DND-41 (cell line): ENCODE measurements around the gene KCNJ15.

Experiments used
- ATAC-seq: fragments of 200-7000 bp; cut with Tn5 transposase; 3 replicates; pipeline ENCODE4 v1.9.1; 2021; ENCODE audit warnings: low read depth; ENCODE audit not compliant: insufficient read depth
- DNase-seq: peaks from one replicate; pipeline ENCODE4 v3.0.0-alpha.2; 2020
- H2AFZ ChIP-seq: 2 replicates; pipeline ENCODE4 v1.6.0; 2012; ENCODE audit warnings: low read depth, low read length
- H3K27ac ChIP-seq: 2 replicates; pipeline ENCODE4 v1.5.1; 2012; ENCODE audit warnings: low read length, inconsistent platforms
- H3K27me3 ChIP-seq: fragments of 200-600 bp; sonication (generic); 2 replicates; pipeline ENCODE4 v1.6.0; 2012; ENCODE audit warnings: low read length, mild to moderate bottlenecking, inconsistent platforms; ENCODE audit not compliant: insufficient read depth, poor library complexity
- H3K36me3 ChIP-seq: 2 replicates; pipeline ENCODE4 v1.5.1; 2012; ENCODE audit warnings: low read length, inconsistent platforms; ENCODE audit not compliant: insufficient read depth
- H3K4me1 ChIP-seq: 2 replicates; pipeline ENCODE4 v1.5.1; 2012; ENCODE audit warnings: mild to moderate bottlenecking, low read length; ENCODE audit not compliant: insufficient read depth
- H3K4me2 ChIP-seq: 2 replicates; pipeline ENCODE4 v1.6.0; 2012; ENCODE audit warnings: mild to moderate bottlenecking, moderate library complexity, low read length, inconsistent platforms; ENCODE audit not compliant: insufficient read depth
- H3K4me3 ChIP-seq, 2 experiments: fragments of 200-600 bp in 1 of 2; shearing (Covaris generic) in 1 of 2; 2 replicates each; pipeline ENCODE4 v1.5.1; 2012 to 2016; ENCODE audit warnings: inconsistent platforms in 2 of 2, low read length in 2 of 2, mild to moderate bottlenecking in 2 of 2, low read depth in 1 of 2, moderate library complexity in 1 of 2
- H3K79me2 ChIP-seq: 2 replicates; pipeline ENCODE4 v1.6.0; 2012; ENCODE audit warnings: low read length, inconsistent platforms; ENCODE audit not compliant: insufficient read depth
- H3K9ac ChIP-seq: 2 replicates; pipeline ENCODE4 v1.6.0; 2012; ENCODE audit warnings: low read depth, mild to moderate bottlenecking, inconsistent platforms, low read length, moderate library complexity
- H3K9me3 ChIP-seq: 2 replicates; pipeline ENCODE4 v1.5.1; 2012; ENCODE audit warnings: low read length, moderate library complexity, mild to moderate bottlenecking, inconsistent platforms; ENCODE audit not compliant: insufficient read depth, severe bottlenecking
- H4K20me1 ChIP-seq: 2 replicates; pipeline ENCODE4 v1.6.0; 2012; ENCODE audit warnings: low read length; ENCODE audit not compliant: insufficient read depth
- CTCF ChIP-seq: IDR thresholded peaks from 2 replicates; pipeline ENCODE4 v1.5.1; 2012; ENCODE audit warnings: borderline replicate concordance, low read length, moderate library complexity, mild to moderate bottlenecking; ENCODE audit not compliant: poor library complexity, severe bottlenecking; ENCODE audit errors: extremely low read depth
- EZH2 ChIP-seq: IDR thresholded peaks from 3 replicates; pipeline ENCODE4 v1.6.1; 2012; ENCODE audit warnings: borderline replicate concordance, low read depth, mild to moderate bottlenecking, moderate library complexity, low read length, inconsistent platforms; ENCODE audit not compliant: severe bottlenecking

Gene KCNJ15

GRCh38 chr21:38352536-38353219, 95.9 kb downstream of the KCNJ15 start:
- Histone ChIP-seq H3K4me1 (no peaks in the 10 kb centered on the region), H3K9ac (no peak overlapping the region), H4K20me1 (0 out of 2 replicates have a peak, but pooled peaks cover 4% of the 10 kb centered on the region), H2AFZ (no peak overlapping the region), H3K27ac (no peak overlapping the region), H3K79me2 (no peaks in the 10 kb centered on the region), H3K27me3 (peaks cover 24% of the 10 kb centered on the region), H3K9me3 (no peaks in the 10 kb centered on the region), H3K36me3 (no peaks in the 10 kb centered on the region), H3K4me3 (no peak overlapping the region), H3K4me2 (no peak overlapping the region)
- no peak for DNase-seq
- no peak for ATAC-seq
- TF ChIP-seq CTCF (peak; percentile 64), EZH2 (no peak)

- Histone ChIP-seq H4K20me1 (0 out of 2 replicates have a peak, but pooled peaks cover 4% of the 10 kb centered on the region), H3K4me1 (no peaks in the 10 kb centered on the region), H3K27ac (no peak overlapping the region), H3K9ac (no peak overlapping the region), H2AFZ (no peak overlapping the region), H3K27me3 (peaks cover 13% of the 10 kb centered on the region), H3K4me2 (no peak overlapping the region), H3K79me2 (no peaks in the 10 kb centered on the region), H3K4me3 (no peak overlapping the region), H3K9me3 (no peaks in the 10 kb centered on the region), H3K36me3 (no peaks in the 10 kb centered on the region)
- DNase-seq (no peak), ATAC-seq (no peak)
- no peak for TF ChIP-seq CTCF
- no peak for TF ChIP-seq EZH2
Measured at GRCh38 chr21:38354231-38354630, 97.4 kb downstream of the KCNJ15 start.

- H3K27me3 ChIP-seq, result peaks cover 13% of the 10 kb centered on the region
- H4K20me1 ChIP-seq, result 0 out of 2 replicates have a peak, but pooled peaks cover 4% of the 10 kb centered on the region
- H3K36me3 ChIP-seq, result no peaks in the 10 kb centered on the region
- no peak overlapping the region for H3K4me2 ChIP-seq
- no peak overlapping the region for H3K27ac ChIP-seq
- TF ChIP-seq EZH2 (no peak), CTCF (no peak)
- no peaks in the 10 kb centered on the region for H3K9me3 ChIP-seq
- no peak overlapping the region for H3K9ac ChIP-seq
- no peak overlapping the region for H2AFZ ChIP-seq
- no peak for DNase-seq
- H3K4me3 ChIP-seq, result no peak overlapping the region
- H3K79me2 ChIP-seq, result no peaks in the 10 kb centered on the region
- no peak for ATAC-seq
- H3K4me1 ChIP-seq, result no peaks in the 10 kb centered on the region
Measured at GRCh38 chr21:38354746-38355145, 98.0 kb downstream of the KCNJ15 start.
